H1 (cell line): ENCODE results near the gene PPP1R7.

Experiments
- BRCA1 ChIP-seq: IDR thresholded peaks from 2 replicates; pipeline ENCODE4 v1.6.1; 2012; ENCODE audit warnings: low read depth, low read length, improper control_type of control experiment
- FOSL1 ChIP-seq: IDR thresholded peaks from 2 replicates; pipeline ENCODE4 v1.6.1; 2011; ENCODE audit warnings: mild to moderate bottlenecking, low read depth, low read length, moderate library complexity; ENCODE audit not compliant: insufficient read depth
- MAX ChIP-seq: IDR thresholded peaks from 2 replicates; pipeline ENCODE4 v1.6.1; 2012; ENCODE audit warnings: inconsistent platforms
- POLR2A ChIP-seq, 2 experiments: IDR thresholded peaks; 1 replicate in 1 of 2; 2 replicates in 1 of 2; pipeline ENCODE4 v1.6.1; 2011; ENCODE audit warnings: low read depth in 2 of 2, low read length in 2 of 2, mild to moderate bottlenecking in 2 of 2; ENCODE audit errors: control extremely low read depth in 1 of 2
- TAF1 ChIP-seq: IDR thresholded peaks from 2 replicates; pipeline ENCODE4 v1.6.1; 2011; ENCODE audit warnings: mild to moderate bottlenecking, low read depth, low read length
- USF2 ChIP-seq: IDR thresholded peaks from 2 replicates; pipeline ENCODE4 v1.6.1; 2011; ENCODE audit warnings: low read length, improper control_type of control experiment
- TF ChIP-seq, protein P1 (sequence below), 3 experiments: IDR thresholded peaks; 1 replicate in 2 of 3; 2 replicates in 1 of 3; pipeline versions ENCODE4 v1.5.1 to v1.6.1; 2011; ENCODE audit warnings: low read length in 3 of 3, mild to moderate bottlenecking in 3 of 3, inconsistent platforms in 2 of 3, low read depth in 1 of 3, moderate library complexity in 1 of 3; ENCODE audit not compliant: insufficient read depth in 1 of 3; ENCODE audit errors: control extremely low read depth in 1 of 3

DNA sequence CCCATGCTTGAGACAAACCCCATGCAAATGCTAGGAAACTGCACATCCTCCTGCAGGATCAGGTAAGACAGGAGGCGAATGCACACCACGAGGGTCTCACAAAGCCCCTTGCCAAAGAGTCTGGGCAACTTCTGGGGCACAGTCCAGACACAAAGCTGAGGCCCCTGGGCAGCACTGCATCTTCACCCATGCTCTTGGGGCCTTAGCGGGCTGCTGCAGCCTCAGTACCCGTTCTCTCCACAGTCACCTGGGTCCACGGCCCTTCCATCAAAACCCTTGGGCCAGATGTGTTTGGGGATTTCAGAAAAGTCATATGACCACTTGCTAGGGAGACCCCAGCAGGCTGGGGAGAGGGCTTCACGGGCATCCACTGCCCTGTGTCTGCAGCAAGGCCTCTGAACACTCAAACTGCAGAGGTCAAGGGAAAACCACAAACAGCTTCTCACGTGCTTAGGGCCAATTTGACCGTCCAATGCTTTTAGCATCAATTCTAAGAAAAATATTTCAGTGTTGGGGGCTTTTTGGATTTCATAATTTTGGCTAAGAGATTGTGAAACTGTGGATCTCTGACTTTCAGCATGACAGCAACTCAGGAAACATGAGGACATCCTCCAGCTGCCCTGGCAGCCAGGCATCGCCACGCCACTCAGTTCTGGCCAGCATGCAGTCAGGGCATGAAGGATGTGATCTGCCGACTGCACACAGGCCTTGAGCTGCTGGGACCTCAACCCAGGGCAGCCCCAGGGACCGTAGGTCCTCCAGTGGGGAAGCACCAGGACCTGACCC is 21.0 kb upstream of the PPP1R7 start:
- TF ChIP-seq FOSL1 (no peak), POLR2A (IDR thresholded peaks at IDR 0.05; ENCODE audit: control extremely low read depth in 1 of 2, low read depth in 2 of 2, low read length in 2 of 2) (no peak), BRCA1 (no peak), MAX (no peak), TAF1 (no peak), USF2 (no peak)
- TF ChIP-seq, protein P1, sequence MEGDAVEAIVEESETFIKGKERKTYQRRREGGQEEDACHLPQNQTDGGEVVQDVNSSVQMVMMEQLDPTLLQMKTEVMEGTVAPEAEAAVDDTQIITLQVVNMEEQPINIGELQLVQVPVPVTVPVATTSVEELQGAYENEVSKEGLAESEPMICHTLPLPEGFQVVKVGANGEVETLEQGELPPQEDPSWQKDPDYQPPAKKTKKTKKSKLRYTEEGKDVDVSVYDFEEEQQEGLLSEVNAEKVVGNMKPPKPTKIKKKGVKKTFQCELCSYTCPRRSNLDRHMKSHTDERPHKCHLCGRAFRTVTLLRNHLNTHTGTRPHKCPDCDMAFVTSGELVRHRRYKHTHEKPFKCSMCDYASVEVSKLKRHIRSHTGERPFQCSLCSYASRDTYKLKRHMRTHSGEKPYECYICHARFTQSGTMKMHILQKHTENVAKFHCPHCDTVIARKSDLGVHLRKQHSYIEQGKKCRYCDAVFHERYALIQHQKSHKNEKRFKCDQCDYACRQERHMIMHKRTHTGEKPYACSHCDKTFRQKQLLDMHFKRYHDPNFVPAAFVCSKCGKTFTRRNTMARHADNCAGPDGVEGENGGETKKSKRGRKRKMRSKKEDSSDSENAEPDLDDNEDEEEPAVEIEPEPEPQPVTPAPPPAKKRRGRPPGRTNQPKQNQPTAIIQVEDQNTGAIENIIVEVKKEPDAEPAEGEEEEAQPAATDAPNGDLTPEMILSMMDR (IDR thresholded peaks at IDR 0.05; ENCODE audit: control extremely low read depth in 1 of 3, insufficient read depth in 1 of 3, low read depth in 1 of 3, low read length in 3 of 3): no peak
